Measurements from ENCODE around the gene ARHGAP10. TPM values are rescaled to one million over a fixed set of nuclear protein-coding genes. Genes with fewer than 3 reads are reported as not detected.
A peak's percentile ranks its signal among the peaks of the same experiment; 100 is the strongest.

The ARHGAP10 gene
- total RNA-seq, 2 experiments from 2014 or later, result 3.6 to 3.8 TPM

GRCh38 chr4:148065075-148065474, 333.2 kb downstream of the ARHGAP10 start:
- no peak for DNase-seq
- H3K4me3 Mint-ChIP-seq, result no peak overlapping the region
- CTCF ChIA-PET, result interaction anchor here (0.7 kb wide), 1 partner anchor 9 kb away, joined by 3 read pairs; no protein-coding TSS in a partner anchor
- peaks cover 18% of the 10 kb centered on the region for H3K4me1 Mint-ChIP-seq (ENCODE audit: low read depth)
- H3K27ac Mint-ChIP-seq, result no peak overlapping the region
- H3K9me3 Mint-ChIP-seq, result no peaks in the 10 kb centered on the region
- no peaks in the 10 kb centered on the region for H3K27me3 Mint-ChIP-seq (ENCODE audit: low read depth)
- peaks cover 6% of the 10 kb centered on the region for H3K36me3 Mint-ChIP-seq (ENCODE audit: low read depth)
- intact Hi-C loops (cut with micrococcal nuclease), result no loop called here

GRCh38 chr4:148067301-148067916, 335.5 kb downstream of the ARHGAP10 start:
- Mint-ChIP-seq H3K27ac (no peak overlapping the region), H3K36me3 (ENCODE audit: low read depth) (peaks cover 7% of the 10 kb centered on the region)
- CTCF ChIA-PET, result no interaction called here

GRCh38 chr4:148068065-148068911, 336.4 kb downstream of the ARHGAP10 start:
- H3K27me3 Mint-ChIP-seq (ENCODE audit: low read depth), result no peaks in the 10 kb centered on the region
- no peaks in the 10 kb centered on the region for H3K4me1 Mint-ChIP-seq (ENCODE audit: low read depth)
- DNase-seq, result no peak
- intact Hi-C loops (cut with micrococcal nuclease), result no loop called here
- CTCF ChIA-PET, result no interaction called here
- H3K36me3 Mint-ChIP-seq (ENCODE audit: low read depth), result peaks cover 15% of the 10 kb centered on the region
- no peak overlapping the region for H3K27ac Mint-ChIP-seq
- peaks cover 3% of the 10 kb centered on the region for H3K9me3 Mint-ChIP-seq
- H3K4me3 Mint-ChIP-seq, result no peak overlapping the region

More at GRCh38 chr4:148067301-148067916, 335.5 kb downstream of the ARHGAP10 start:
- DNase-seq, result no peak
- no peak overlapping the region for H3K4me3 Mint-ChIP-seq
- H3K9me3 Mint-ChIP-seq, result no peaks in the 10 kb centered on the region
- intact Hi-C loops (cut with micrococcal nuclease), result no loop called here
- no peaks in the 10 kb centered on the region for H3K4me1 Mint-ChIP-seq (ENCODE audit: low read depth)
- no peaks in the 10 kb centered on the region for H3K27me3 Mint-ChIP-seq (ENCODE audit: low read depth)

- intact Hi-C loops (cut with micrococcal nuclease), result no loop called here
- Mint-ChIP-seq H3K36me3 (ENCODE audit: low read depth) (peaks cover 17% of the 10 kb centered on the region), H3K4me1 (ENCODE audit: low read depth) (no peaks in the 10 kb centered on the region)
Measured at GRCh38 chr4:148069086-148069894, 337.4 kb downstream of the ARHGAP10 start.

GRCh38 chr4:148069895-148070178, 337.9 kb downstream of the ARHGAP10 start:
- no peak for DNase-seq
- Mint-ChIP-seq H3K27ac (peak overlapping the region; percentile 7), H3K36me3 (ENCODE audit: low read depth) (peaks cover 23% of the 10 kb centered on the region), H3K9me3 (peaks cover 17% of the 10 kb centered on the region), H3K4me3 (no peak overlapping the region), H3K27me3 (ENCODE audit: low read depth) (no peaks in the 10 kb centered on the region), H3K4me1 (ENCODE audit: low read depth) (no peaks in the 10 kb centered on the region)
- intact Hi-C loops (cut with micrococcal nuclease), result no loop called here
- CTCF ChIA-PET, result no interaction called here

More at GRCh38 chr4:148069086-148069894, 337.4 kb downstream of the ARHGAP10 start:
- no peaks in the 10 kb centered on the region for H3K27me3 Mint-ChIP-seq (ENCODE audit: low read depth)
- no peak overlapping the region for H3K27ac Mint-ChIP-seq
- no peak overlapping the region for H3K4me3 Mint-ChIP-seq
- CTCF ChIA-PET, result no interaction called here
- H3K9me3 Mint-ChIP-seq, result peaks cover 12% of the 10 kb centered on the region
- no peak for DNase-seq

GRCh38 chr4:148071009-148071408, 339.1 kb downstream of the ARHGAP10 start:
- Mint-ChIP-seq H3K9me3 (peaks cover 29% of the 10 kb centered on the region), H3K27me3 (ENCODE audit: low read depth) (no peaks in the 10 kb centered on the region), H3K4me3 (no peak overlapping the region), H3K27ac (no peak overlapping the region), H3K36me3 (ENCODE audit: low read depth) (peaks cover 33% of the 10 kb centered on the region), H3K4me1 (ENCODE audit: low read depth) (no peaks in the 10 kb centered on the region)
- CTCF ChIA-PET, result no interaction called here
- intact Hi-C loops (cut with micrococcal nuclease), result no loop called here
- DNase-seq, result no peak

GRCh38 chr4:148072789-148073188, 340.9 kb downstream of the ARHGAP10 start:
- no peaks in the 10 kb centered on the region for H3K4me1 Mint-ChIP-seq (ENCODE audit: low read depth)
- H3K9me3 Mint-ChIP-seq, result peaks cover 39% of the 10 kb centered on the region
- intact Hi-C loops (cut with micrococcal nuclease), result no loop called here
- no peaks in the 10 kb centered on the region for H3K27me3 Mint-ChIP-seq (ENCODE audit: low read depth)
- no peak overlapping the region for H3K27ac Mint-ChIP-seq
- CTCF ChIA-PET, result no interaction called here
- DNase-seq, result no peak
- H3K4me3 Mint-ChIP-seq, result no peak overlapping the region
- H3K36me3 Mint-ChIP-seq (ENCODE audit: low read depth), result peaks cover 48% of the 10 kb centered on the region

- intact Hi-C loops (cut with micrococcal nuclease), result no loop called here
- peaks cover 52% of the 10 kb centered on the region for H3K36me3 Mint-ChIP-seq (ENCODE audit: low read depth)
- H3K27me3 Mint-ChIP-seq (ENCODE audit: low read depth), result no peaks in the 10 kb centered on the region
- DNase-seq, result no peak
- H3K4me1 Mint-ChIP-seq (ENCODE audit: low read depth), result no peaks in the 10 kb centered on the region
- no peak overlapping the region for H3K27ac Mint-ChIP-seq
- CTCF ChIA-PET, result no interaction called here
- H3K4me3 Mint-ChIP-seq, result no peak overlapping the region
- peaks cover 42% of the 10 kb centered on the region for H3K9me3 Mint-ChIP-seq
Measured at GRCh38 chr4:148073349-148073748, 341.5 kb downstream of the ARHGAP10 start.

- intact Hi-C loops (cut with micrococcal nuclease), result no loop called here
- Mint-ChIP-seq H3K27ac (no peak overlapping the region), H3K4me3 (no peak overlapping the region), H3K36me3 (ENCODE audit: low read depth) (peaks cover 58% of the 10 kb centered on the region), H3K27me3 (ENCODE audit: low read depth) (no peaks in the 10 kb centered on the region), H3K4me1 (ENCODE audit: low read depth) (no peaks in the 10 kb centered on the region), H3K9me3 (peaks cover 42% of the 10 kb centered on the region)
- CTCF ChIA-PET, result no interaction called here
- no peak for DNase-seq
Measured at GRCh38 chr4:148074462-148074861, 342.6 kb downstream of the ARHGAP10 start.

GRCh38 chr4:148075438-148075837, 343.6 kb downstream of the ARHGAP10 start:
- CTCF ChIA-PET, result no interaction called here
- Mint-ChIP-seq H3K27ac (no peak overlapping the region), H3K9me3 (peaks cover 42% of the 10 kb centered on the region), H3K36me3 (ENCODE audit: low read depth) (peaks cover 67% of the 10 kb centered on the region), H3K4me1 (ENCODE audit: low read depth) (no peaks in the 10 kb centered on the region), H3K27me3 (ENCODE audit: low read depth) (no peaks in the 10 kb centered on the region), H3K4me3 (no peak overlapping the region)
- intact Hi-C loops (cut with micrococcal nuclease), result no loop called here
- no peak for DNase-seq

- no peak for DNase-seq
- H3K4me3 Mint-ChIP-seq, result no peak overlapping the region
- CTCF ChIA-PET, result no interaction called here
- H3K4me1 Mint-ChIP-seq (ENCODE audit: low read depth), result no peaks in the 10 kb centered on the region
- peaks cover 78% of the 10 kb centered on the region for H3K36me3 Mint-ChIP-seq (ENCODE audit: low read depth)
- intact Hi-C loops (cut with micrococcal nuclease), result no loop called here
- no peaks in the 10 kb centered on the region for H3K27me3 Mint-ChIP-seq (ENCODE audit: low read depth)
- H3K27ac Mint-ChIP-seq, result no peak overlapping the region
- peaks cover 42% of the 10 kb centered on the region for H3K9me3 Mint-ChIP-seq
Measured at GRCh38 chr4:148076964-148077363, 345.1 kb downstream of the ARHGAP10 start.

GRCh38 chr4:148077581-148077980, 345.7 kb downstream of the ARHGAP10 start:
- peaks cover 77% of the 10 kb centered on the region for H3K36me3 Mint-ChIP-seq (ENCODE audit: low read depth)
- H3K27ac Mint-ChIP-seq, result no peak overlapping the region
- CTCF ChIA-PET, result interaction anchor here (0.5 kb wide), 1 partner anchor 399 kb away, joined by 3 read pairs; no protein-coding TSS in a partner anchor
- H3K27me3 Mint-ChIP-seq (ENCODE audit: low read depth), result no peaks in the 10 kb centered on the region
- H3K9me3 Mint-ChIP-seq, result peaks cover 42% of the 10 kb centered on the region
- H3K4me1 Mint-ChIP-seq (ENCODE audit: low read depth), result no peaks in the 10 kb centered on the region
- no peak overlapping the region for H3K4me3 Mint-ChIP-seq
- no peak for DNase-seq
- intact Hi-C loops (cut with micrococcal nuclease), result no loop called here
